GM20431 (cell line): ENCODE measurements around the gene RFX6.
"Not testable (repeated sequence)": the region's sequence is repeated elsewhere in the genome, so short reads cannot be mapped to it uniquely, and the experiment has no call there.

ENCODE experiments used
- in situ Hi-C: fragments of 300-500 bp; cut with MseI, MboI; formaldehyde crosslinking; loops from one replicate; pipeline ENCODE4 v1.15.0; 2020; ENCODE audit warnings: low sequenced_read_pairs; ENCODE audit not compliant: unreplicated experiment

Gene RFX6, protein sequence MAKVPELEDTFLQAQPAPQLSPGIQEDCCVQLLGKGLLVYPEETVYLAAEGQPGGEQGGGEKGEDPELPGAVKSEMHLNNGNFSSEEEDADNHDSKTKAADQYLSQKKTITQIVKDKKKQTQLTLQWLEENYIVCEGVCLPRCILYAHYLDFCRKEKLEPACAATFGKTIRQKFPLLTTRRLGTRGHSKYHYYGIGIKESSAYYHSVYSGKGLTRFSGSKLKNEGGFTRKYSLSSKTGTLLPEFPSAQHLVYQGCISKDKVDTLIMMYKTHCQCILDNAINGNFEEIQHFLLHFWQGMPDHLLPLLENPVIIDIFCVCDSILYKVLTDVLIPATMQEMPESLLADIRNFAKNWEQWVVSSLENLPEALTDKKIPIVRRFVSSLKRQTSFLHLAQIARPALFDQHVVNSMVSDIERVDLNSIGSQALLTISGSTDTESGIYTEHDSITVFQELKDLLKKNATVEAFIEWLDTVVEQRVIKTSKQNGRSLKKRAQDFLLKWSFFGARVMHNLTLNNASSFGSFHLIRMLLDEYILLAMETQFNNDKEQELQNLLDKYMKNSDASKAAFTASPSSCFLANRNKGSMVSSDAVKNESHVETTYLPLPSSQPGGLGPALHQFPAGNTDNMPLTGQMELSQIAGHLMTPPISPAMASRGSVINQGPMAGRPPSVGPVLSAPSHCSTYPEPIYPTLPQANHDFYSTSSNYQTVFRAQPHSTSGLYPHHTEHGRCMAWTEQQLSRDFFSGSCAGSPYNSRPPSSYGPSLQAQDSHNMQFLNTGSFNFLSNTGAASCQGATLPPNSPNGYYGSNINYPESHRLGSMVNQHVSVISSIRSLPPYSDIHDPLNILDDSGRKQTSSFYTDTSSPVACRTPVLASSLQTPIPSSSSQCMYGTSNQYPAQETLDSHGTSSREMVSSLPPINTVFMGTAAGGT

DNA sequence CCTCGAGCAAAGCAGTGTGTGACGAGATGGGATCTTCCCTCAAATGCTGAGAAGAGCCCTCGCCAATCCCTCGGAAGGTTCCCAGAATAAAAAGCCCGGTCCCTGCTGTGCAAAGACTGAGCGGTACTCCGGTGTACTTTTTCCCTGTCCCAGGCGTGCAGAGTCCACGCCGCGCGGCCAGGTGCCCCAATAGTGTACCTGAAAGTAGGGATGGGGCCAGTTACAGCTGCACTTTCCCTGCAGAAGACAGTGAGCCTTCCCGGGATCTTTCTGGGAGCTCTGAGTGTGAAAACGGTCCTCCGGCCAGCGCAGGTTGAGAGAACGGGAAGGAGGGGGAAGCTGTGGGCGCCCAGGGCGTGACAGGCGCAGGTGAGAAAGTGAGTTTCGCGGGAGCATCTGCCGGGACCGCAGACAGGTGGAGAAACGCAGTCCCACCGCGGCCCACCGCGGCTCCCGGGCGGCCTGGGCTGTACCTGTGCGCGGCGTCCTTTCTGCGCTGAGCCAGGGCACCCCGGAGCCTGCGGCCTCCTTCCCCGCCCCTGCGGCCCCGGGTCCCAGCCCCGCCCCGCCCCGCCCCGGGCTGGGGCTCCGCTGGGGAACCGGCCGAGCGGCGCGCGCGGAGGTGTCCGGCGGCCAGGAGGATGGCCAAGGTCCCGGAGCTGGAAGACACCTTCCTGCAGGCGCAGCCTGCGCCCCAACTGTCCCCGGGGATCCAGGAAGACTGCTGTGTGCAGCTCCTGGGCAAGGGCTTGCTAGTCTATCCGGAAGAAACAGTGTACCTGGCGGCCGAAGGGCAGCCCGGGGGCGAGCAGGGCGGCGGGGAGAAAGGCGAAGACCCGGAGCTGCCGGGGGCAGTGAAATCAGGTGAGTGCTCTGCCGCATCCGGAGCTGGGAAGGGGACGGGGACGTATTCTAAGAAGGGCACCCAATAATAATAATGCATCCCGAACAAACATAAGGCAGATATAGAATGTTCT, at the start of gene RFX6:
Gene RFX6 (plus strand): TSS at position 608 of the 977 bp plus-strand sequence. CDS start 34 bp downstream, at position 642.
- in situ Hi-C loops, result no loop called here

DNA sequence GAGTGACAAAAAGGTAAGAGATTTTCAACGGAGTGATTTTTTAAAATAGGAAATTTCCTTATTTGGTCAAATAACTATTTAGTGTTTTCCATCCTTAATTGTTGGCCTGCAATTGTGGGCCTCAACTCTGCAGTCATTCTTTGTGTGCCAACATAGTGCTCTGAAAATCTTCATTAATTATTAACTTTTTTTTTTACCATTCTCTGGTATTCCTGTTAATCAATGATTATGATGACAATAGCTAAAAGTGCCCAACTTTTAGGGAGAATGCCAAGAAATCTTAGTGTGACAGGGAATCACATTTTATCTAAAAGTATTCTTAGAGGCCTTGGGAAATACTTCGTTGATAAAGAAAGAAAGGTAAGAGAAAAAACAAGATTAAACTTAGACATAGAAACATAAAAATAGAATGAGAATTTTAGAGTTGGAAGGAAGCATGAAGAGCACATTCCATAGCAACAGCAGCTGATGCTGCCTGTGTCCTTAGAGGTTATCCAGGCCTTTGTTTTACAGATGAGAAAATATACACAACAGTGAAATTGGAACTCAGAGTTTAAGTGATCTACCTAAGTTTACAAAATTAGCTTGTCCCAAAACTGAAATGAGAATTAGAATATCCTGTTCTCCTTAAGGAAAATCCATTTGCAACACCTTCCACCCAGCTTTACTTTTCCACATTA, 49.3 kb upstream of the RFX6 start:
- in situ Hi-C loops, result no loop called here

DNA sequence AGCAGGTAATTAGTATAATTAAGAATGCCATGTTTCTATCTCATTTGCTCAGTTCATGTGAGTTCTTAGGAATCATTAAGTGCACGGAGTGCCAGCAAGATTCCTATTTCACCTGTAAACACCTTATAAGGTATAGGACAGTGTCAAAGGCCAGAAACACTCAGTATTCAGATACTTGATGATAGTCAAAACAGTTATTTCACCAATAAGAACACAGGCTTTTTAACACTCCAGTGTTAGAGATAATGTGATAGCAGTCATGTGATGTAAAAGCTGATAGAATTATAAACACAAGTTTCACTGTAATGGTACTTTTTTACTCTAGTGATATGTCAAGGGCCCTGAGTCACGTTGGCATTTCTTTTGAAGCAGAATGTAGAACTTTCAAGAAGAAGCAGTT, 48.1 kb upstream of the RFX6 start, which contains the start of gene GPRC6A:
Gene GPRC6A (minus strand): TSS at position 101 of the 400 bp plus-strand sequence. CDS start 70 bp downstream, at position 31.
- in situ Hi-C loops, result no loop called here

DNA sequence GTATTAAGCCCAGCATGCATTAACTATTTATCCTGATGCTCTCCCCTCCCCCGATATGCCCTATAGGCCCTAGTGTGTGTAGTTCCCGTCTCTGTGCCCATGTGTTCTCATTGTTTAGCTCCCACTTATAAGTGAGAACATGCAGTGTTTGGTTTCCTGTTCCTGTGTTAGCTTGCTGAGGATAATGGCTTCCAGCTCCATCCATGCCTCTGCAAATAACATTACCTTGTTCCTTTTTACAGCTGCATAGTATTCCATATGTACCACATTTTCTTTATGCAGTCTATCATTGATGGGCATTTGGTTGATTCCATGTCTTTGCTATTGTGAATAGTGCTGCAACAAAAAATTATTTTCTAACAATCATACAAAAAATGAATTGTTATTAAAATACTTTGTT, 42.5 kb upstream of the RFX6 start:
- in situ Hi-C loops, result not testable (repeated sequence)

DNA sequence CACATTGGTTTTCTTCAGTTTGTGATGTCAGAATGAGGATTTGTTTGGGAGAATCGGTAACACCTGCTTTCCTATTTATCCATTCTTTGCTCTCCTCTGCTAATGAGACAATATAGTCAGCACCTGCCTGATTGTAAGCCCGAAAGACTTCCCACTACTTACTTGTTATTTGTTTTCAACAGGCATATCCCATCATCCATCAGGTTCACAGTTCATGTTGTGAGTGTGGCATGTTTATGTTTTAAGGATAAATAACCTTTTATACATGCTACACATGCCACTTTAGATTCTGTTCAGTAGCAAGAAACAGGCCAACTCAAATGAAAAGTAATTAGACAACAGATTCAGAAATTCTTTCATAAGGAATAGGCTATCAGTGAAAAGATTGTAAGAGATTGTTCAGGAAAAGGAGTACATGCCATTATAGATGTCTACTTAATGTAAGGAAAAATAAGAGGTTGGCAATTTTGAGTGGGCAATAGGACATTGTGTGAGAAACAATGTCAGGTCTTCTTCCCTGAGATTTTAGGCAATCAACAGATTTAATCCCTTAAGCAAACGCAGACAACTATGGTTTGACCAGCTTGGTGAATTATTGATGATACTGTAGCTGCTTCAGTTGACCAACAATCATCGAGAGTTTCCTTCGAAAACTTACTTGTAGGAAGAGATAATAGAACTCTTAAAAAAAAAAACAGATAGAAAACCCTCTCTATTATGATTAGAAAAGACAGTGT, 40.3 kb upstream of the RFX6 start:
- in situ Hi-C loops, result no loop called here

DNA sequence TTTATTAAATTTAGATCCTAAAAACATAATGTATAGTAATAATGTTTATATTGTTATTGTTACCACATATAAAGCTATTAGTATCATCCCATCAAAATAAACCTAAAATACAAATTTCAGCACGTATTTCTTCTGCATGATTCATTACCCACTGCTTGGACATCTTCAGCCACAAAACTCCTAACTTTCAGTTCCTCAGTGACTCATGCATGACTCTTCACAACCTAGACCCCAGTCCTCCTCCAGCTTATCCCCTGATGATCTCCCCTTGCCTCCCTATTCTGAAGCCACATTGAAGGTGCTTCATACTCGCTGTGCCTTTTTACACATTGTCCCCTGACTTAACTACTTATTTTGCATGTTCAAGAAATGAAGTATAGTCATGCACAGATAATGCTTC, 37.0 kb upstream of the RFX6 start:
- in situ Hi-C loops, result no loop called here

DNA sequence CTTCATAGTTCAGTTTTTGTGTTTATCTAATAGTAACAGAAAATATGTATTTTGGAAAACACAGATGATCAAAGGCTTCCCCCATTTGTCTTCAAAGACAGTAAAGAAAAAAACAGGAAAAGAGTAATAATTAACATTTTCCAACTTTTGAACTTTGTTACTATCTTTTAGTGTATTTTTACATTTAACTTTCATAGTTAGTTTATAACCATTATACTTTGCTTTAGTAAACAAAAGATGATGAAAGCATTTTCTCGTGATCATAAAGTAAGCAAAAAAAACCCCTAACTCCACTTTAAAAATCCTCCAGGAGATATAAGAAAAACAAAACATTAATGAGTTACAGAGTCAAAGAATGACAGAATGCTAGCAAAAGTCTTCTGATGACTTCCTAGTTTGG, 34.6 kb upstream of the RFX6 start:
- in situ Hi-C loops, result no loop called here

DNA sequence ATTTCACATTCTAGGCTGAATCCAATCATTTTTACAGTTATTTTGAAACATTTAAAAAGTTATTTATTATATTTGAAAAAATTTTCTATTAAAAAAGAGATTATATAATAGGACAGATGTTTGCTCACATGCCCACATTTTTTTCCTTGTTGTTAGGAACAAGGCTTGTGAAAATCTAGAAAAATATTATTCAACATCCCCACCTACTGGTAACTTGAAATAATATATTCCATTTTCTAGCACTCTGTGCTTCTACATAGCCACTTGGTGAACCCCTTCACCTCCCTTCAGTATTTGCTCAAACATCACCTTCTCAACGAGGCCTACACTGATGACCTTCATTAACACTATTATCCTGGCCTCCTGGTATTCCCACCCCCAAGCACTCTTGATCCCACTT, 29.8 kb upstream of the RFX6 start:
- in situ Hi-C loops, result no loop called here

DNA sequence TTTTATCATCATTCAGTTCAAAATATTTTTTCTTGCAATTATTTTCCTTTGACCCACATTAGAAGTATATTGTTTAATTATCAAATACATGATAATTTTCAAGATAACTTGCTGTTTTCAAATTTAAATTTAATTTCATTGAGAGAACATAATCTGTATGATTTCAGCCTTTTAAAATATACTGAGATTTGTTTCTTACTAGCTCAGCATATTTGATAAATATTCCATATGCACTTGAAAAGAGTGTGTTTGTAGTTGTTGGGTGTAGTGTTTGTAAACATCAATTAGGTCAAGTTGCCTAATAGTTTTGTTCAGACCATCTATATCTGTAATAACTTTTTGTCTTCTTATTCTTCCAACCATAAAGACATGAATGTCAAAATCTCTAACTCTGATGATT, 19.0 kb upstream of the RFX6 start:
- in situ Hi-C loops, result no loop called here

DNA sequence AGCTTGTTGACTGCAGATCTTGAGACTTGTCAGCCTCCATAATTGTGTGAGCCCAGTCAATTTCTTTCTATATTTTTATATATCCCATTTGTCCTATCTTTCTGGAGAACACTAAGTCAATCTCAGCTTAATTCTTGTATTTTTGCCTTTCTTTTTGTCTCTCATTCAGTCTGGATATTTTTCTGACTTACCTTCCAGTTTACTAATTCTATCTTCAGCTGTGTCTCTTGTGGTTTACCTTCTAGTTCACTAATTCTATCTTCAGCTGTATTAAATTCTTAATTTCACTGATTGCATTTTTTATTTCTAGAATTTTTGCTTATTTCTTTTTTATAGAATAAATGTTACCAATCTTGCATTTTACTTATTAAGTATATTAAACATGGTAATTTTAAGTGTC, 17.8 kb upstream of the RFX6 start:
- in situ Hi-C loops, result no loop called here

DNA sequence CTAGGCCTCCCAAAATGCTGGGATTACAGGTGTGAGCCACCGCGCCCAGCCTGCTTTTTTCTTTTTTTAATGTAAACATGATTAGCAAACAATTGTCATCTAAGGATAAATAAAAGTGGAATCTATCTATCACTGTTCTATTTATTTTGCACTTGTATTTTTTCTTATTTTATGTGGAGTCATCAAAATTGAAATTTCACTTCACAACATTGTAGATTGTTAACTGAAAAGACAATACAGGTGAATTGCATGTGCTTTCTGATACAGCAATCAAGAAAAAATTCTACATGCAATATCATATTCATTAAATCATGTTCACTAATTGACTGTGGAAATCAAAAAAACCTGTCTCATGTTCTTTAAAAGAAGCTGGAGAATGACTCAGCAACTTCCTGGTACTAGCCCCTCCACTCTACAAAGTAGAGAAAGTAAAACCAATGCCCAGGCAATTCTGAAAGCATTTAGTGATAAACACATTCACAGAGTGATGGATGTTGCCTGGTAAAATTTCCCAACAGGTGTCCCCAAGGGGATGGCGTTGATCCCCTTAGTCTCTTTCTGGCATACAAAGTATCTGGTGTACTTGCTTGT, 10.7 kb upstream of the RFX6 start:
- in situ Hi-C loops, result no loop called here

DNA sequence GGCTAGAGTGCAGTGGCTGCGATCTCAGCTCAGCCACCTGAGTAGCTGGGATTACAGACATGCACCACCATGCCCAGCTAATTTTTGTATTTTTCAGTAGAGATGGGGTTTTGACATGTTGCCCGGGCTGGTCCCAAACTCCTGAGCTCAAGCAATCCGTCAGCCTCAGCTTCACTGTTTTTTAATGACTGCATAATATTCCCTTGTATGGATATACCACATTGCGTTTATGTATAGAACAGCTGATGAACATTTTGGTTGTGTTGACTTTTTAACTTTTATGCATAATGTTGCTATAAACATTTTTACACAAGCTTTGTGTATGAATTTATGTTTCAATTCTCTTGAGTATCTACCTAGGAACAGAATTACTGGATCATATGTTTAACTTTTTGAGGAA, 4.3 kb upstream of the RFX6 start:
- in situ Hi-C loops, result no loop called here

DNA sequence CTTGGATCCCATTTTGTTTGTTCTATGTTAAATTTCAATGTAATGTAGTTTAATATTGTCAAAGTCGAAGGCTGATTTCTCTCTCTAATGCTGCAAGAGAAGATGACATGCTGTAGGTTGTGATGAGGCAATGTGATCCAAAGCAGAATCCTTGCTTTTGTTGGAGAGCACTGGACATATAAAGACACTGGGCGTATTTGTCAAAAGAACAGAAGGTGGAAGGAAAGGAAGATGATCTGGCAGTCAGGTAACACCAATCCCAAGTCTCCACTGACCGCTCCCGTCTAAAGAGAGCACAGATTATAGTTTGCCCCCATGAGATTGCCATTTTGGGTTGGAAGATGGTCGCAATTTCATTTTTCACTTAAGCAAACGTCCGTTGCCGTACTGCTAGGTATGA, 935 bp upstream of the RFX6 start:
- in situ Hi-C loops, result no loop called here

DNA sequence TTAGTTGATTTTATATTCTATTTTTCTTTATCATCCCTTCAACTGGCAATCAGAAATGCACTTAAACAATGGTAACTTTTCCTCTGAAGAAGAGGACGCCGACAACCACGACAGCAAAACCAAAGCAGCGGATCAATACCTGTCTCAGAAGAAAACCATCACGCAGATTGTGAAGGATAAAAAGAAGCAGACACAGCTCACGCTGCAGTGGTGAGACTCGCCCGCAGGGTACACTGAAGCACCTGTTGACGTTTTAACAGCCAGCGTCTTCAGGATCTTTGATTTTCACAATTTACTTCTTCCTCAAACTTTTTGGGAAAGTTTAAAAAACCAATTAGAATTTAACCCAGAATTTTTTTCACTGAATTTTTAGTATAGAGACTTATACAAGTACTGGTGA, 701 bp downstream of the RFX6 start:
- in situ Hi-C loops, result no loop called here

DNA sequence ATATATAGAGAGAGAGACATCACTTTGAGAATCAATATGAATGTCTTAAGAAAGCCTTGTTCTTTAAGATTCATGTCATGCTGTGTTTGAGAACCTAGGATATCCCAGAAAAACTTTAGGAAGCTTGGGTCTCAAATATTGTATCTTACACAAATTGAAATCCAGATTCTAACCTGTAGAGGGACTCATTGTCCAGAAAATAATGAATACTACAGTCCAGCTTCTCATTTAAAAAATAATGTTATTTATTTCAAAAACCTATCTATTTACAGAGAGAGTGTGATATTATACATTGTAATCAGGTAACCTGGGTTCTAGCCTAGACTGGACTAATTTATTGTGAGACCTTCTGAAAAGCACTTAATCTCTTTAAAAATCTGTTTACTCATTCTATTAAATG, 4.2 kb downstream of the RFX6 start:
- in situ Hi-C loops, result no loop called here

DNA sequence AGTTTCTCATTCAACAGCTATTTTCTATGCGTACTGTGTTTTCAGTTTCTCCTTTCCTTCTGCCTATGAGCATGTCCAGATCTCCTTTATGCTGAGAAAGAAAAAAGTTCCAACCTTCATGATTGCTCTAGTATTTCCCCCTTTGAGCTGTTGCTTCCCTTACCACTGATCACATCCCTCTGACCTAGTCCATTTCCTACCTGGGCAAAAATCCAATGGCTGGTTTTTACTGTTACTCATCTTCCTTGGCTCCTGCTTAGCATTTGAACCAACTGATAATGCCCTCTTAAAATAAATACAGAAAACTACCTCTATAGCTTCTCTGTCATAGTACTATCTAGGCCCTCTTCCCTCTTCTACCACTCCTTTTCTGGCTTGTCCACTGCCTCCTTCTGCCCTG, 6.0 kb downstream of the RFX6 start:
- in situ Hi-C loops, result no loop called here

DNA sequence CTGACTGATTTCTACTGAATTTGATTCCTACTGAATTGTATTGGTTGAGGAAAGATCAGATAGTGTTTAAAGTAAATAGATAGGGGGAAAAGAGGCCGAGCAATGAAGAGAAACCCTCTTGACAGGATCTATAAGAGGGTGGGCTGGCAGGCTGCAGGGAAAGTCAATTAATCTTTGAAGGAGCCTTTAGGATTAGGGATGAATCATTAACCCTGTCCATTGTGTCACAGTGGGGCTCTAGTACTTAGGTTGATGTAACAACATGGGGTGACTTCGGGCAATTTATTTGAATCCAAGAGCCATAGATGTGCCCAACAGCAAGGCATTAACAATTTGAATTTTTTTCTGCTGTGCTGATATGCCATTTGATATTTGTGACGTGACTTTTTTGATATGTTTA, 7.5 kb downstream of the RFX6 start:
- in situ Hi-C loops, result no loop called here

DNA sequence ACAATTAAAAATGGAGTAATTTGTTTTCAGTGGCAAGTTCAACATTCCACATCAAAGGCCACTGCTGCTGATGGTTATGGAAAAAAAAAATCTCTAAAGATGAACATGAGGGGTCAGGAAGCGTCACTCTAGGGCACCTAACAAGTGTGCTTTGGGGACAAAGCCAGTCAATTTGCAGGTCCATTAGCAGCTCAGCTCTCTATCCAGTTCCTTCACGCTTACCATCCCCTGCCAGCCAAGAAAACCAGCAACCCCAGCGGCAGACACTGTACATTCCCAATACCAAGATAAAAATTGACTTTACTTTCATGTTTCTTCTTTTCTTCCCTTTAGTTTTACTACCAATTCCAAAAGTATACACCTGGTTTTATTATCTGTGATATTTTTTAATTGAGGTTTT, 10.1 kb downstream of the RFX6 start:
- in situ Hi-C loops, result no loop called here
